Dermis lymphatic vessel endothelial cell (primary cell): ENCODE data around the gene TRIM29. TPM values are rescaled to one million over a fixed set of nuclear protein-coding genes. Genes with fewer than 3 reads are reported as not detected.

Source experiments
- total RNA-seq: library from RNA; depleted of rRNA; stranded (reverse); fragments of >200 nt; gene quantifications from 2 replicates; pipeline ENCODE4 v1.2.1, GENCODE V29; 2014

The TRIM29 gene
- total RNA-seq: not detected in 2 replicates

GRCh38 chr11:120137611-120138521 lies at the start of gene TRIM29:
Gene TRIM29, minus strand, starts transcription at chr11:120138113. Its CDS starts 82 bp downstream, at chr11:120138031.

Other genes with a start within 250 kb of the TRIM29 start
- 13.9 and 18.6 TPM in 2 replicates for gene OAF, start 72.9 kb upstream of the TRIM29 start, total RNA-seq
- not detected in 2 replicates for gene POU2F3, start 102.0 kb upstream of the TRIM29 start, total RNA-seq
- 4.8 and 7.7 TPM in 2 replicates for gene TLCD5, start 187.2 kb upstream of the TRIM29 start, total RNA-seq
- 160 and 173 TPM in 2 replicates for gene ARHGEF12, start 198.3 kb upstream of the TRIM29 start, total RNA-seq